Aortic smooth muscle cell (primary cell): ENCODE results near the gene TMPRSS11E. TPM values are rescaled to one million over a fixed set of nuclear protein-coding genes. Genes with fewer than 3 reads are reported as not detected.

Experiments used
- total RNA-seq: library from RNA; depleted of rRNA; stranded (reverse); fragments of >200 nt; gene quantifications from 2 replicates; pipeline ENCODE4 v1.2.3, GENCODE V29; 2014

TMPRSS11E gene
- not detected in 2 replicates for total RNA-seq

GRCh38 chr4:68447201-68447600, at the start of gene TMPRSS11E:
TMPRSS11E (plus strand) TSS chr4:68447463; CDS start chr4:68447513, 50 bp downstream.

Other genes starting within 250 kb of the TMPRSS11E start
- gene TMPRSS11B, start 201.8 kb upstream of the TMPRSS11E start, total RNA-seq = not detected in 2 replicates
- gene YTHDC1, start 97.4 kb upstream of the TMPRSS11E start, total RNA-seq = 41.4 and 51.9 TPM in 2 replicates
- not detected in 2 replicates for gene UGT2B17, start 128.9 kb downstream of the TMPRSS11E start, total RNA-seq
- gene UGT2B15, start 223.2 kb downstream of the TMPRSS11E start, total RNA-seq = not detected in 2 replicates